GM19023 (cell line): ENCODE data around the gene CLDN8.

Experiments
- ATAC-seq: cut with Tn5 transposase; IDR thresholded peaks from one replicate; pipeline ENCODE4 v1.9.1; 2021; ENCODE audit warnings: mild to moderate bottlenecking, moderate library complexity; ENCODE audit not compliant: unreplicated experiment

CLDN8 gene

DNA sequence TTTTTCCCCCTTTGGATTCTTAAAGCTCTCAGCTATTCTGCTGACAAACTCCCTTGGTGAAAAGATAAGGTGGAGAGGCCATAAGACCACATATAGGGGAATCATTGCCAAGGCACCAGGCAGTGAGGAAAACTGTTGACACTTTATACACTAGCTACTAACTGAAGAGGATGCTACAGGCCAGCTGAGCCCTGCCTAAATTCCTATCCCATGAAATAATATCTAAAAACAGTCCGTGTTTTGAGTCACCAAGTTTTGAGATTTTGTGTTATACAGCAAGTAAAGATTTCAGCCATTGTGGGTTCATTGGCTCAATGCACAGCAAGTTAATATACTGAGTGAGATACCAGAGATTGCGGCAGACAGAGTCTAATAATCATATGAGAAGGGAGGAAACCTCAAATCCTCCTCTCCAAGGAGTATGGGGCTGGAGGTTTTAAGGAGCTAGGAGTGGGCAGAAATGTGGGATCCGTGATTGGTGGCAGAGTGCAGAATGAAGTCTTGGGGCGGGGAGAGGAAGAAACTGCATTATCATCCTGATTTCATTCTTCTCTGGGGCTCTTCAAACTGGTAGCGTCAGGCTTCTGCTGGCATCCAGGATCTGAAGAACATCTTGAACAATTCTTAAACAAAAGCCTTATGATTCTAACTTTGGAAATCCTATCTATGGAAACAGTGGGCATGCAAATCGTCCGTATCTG is 9.2 kb downstream of the CLDN8 start:
- ATAC-seq, result no peak

DNA sequence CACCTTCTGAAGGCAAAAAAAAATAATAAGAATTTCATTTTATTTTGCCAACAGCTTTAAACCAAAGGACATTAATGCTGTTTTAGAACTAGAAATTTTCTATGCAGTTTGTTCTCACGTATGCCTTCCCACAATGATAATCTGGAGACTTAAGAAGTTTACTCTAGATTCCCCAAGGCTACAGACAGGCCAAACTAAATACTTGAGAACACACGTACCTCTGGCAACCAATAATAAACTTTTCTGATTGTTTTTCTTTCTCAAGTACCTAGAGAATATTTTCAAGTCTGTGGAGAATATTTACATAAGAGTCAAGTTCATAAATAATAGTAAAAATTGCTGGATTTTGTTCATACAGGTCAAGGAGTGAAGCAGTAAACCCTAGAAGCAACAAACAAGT is 15.9 kb downstream of the CLDN8 start:
- no peak for ATAC-seq

DNA sequence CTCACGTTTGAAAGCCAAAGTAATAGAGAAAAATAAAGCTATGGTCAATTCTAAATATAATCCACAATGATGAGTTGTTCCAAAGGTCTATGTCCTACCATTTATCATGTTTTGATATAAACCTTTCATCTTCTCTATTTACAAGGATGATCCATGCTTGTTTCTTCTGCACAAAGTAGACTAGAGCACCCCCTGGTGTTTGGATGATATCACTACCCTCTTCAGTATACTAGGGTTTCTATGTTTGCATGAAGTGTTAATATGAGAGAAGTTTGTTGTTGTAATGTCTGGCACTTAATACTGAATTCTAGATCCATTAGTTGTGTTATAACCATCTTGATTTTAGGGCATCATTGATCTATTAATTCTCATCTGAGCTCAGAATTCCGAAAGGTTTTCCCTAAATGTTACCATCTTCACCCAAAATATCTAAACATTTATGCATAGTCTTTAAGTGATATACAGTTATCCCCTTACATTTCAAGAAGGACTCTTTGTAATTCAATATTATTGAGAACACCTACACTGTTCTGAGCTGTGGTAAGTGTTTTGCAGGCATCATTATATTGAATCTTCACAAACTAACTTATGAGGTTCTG is 21.1 kb downstream of the CLDN8 start:
- ATAC-seq, result no peak

DNA sequence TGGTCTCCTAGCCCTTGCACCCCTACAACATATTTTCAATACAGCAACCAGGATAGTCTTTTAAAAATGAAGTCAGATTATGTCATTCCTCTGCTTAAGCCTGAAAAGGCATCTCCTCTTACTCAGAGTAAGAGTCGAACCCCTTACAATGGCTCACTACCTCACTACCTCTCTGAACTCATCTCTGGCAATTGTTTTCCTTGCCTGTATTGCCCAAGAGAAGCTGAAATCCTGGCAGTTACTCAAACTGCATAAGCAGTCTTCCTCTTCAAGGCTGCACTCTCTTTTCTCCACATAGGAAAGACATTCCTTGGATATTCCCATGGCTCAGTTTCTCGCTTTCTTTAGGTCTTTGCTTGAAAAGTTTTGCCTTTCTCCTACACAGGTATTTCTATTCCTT is 22.7 kb downstream of the CLDN8 start:
- no peak for ATAC-seq

DNA sequence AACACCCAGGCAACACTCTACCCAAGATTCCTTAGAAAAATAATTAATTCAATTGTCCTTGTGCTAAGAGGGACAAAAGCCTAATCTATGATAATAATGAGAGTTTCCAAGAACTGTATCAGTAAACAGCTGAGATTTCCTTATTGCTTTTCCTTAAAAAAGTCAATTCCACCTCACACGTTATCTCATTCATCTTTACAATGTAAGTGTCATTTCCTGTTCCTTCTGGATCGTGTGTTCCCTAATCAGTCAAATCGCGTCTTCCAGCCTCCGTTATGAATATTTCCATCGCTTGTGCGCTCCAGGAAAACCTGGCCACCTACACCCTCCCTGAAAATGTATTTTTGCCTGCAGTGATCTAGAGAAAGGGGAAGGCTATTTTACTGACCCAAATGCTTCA is 25.3 kb downstream of the CLDN8 start:
- ATAC-seq, result no peak

DNA sequence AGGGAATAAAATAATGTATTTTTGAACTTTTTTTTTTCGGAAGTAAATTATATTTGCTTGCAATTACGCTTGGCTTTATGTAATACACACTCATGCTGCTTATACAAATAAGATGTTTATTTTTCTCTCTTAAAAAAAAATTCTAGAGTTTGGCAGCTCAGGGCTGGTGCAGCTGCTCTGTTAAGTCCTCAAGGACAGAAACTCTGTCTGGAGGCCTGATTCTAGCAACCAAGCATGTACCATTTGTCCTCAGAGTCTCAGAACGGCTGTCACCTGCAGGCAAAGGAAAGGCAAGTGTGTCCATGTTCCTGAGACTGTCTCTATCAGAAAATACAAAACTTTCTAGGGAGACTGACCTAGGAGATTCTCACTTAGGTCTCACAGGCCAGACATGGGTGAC is 26.1 kb downstream of the CLDN8 start:
- ATAC-seq, result no peak

DNA sequence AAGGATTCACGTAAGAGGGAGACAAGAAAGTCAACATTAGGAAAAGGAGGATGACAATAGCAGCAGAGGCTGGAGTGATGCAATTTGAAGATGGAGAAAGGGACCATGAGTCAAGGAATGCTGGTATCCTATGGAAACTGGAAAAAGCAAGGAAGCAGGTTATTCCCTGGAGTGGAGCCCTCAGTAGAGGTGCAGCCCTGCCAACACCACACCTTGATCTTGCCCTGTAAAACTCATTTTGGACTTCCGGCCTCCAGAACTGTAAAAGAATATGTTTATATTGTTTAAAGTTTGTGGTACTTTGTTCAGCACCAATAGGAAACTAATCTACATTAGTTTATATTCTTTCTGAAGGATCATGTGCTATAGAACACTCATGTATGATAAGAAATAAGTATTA is 29.7 kb downstream of the CLDN8 start:
- no peak for ATAC-seq

DNA sequence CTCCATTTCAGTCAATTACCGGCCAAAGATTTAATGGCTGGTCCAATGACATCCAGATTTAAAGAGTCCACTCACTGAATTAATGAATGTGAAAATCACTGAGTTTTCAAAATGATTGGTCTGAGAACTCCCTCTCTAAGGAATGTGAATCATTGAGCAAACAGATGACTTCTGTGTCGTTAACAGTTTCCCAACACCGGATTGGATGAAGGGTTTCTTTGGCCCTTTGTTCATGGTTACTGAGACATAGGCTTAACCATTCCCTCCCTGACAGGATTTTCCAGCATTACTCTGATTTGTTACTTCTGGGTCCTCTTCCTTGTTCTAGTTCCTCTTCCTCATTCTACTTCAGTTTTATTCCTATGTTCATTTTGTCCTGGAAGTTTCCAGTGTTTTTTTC is 47.8 kb downstream of the CLDN8 start:
- ATAC-seq, result no peak

DNA sequence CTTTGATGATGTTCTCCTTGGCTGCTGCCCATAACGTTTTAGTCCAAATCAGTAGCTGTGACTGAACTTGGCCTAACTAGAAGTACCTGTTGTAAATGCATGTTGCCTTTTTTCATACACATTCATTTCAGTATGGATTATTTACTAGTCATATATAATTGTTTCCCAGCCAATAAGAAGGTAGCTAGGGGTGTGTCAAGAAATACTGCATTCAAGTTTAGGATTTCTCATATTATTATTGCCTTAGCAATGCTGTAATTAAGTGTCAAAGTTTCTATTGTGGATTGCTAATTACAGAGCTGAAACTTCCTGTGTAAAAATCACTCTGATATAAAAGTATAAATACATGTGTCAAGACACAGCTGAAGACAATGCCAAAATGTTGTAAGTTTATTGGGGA is 49.2 kb downstream of the CLDN8 start, which contains the start of gene CLDN17:
Gene CLDN17, minus strand, starts transcription at position 101 of the 400 bp plus-strand sequence. CDS start 188 bp downstream, outside the sequence.
- ATAC-seq, result no peak

DNA sequence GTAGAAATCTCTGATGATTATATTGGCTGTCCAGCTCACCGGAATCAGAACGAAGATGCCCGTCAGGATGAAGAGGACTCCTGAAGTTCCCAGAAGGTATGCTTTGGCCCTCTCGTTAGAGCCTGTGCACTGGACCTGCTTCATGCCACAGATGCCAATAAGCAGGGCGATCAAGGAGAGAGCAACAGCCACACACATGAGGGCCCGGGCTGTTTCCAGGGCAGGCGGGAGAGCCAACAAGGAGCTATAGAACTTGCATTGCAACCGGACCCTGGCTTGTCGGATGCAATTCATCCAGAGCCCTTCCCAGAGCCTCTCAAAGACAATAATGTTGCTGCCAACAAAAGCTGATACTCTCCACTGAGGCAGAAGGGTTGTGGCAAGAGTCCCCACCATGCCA is 49.7 kb downstream of the CLDN8 start:
- ATAC-seq, result no peak

DNA sequence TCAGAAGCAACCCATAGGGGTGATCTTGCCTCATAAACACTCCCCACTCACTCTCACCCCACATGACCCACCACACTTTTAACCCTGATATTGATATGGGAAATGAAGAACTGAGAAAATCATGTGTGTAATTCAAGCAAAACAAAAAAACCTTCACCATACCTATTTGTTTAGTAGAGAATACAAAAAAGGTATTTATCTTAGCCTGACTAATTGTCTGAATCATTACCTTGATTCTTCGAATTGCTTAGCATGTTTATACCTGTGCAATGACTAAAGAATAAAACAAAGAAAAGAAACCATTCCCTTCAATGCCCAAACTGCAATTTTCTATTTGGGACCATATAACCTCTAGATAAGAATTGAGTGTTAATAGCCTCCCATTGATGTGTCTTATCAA is 51.1 kb downstream of the CLDN8 start:
- no peak for ATAC-seq
